MM.1S (cell line): ENCODE measurements around the gene TTC28.
"Not testable (repeated sequence)": the region's sequence is repeated elsewhere in the genome, so short reads cannot be mapped to it uniquely, and the experiment has no call there.

ENCODE experiments used
- EZH2 ChIP-seq: fragments of 300-600 bp; sonication (generic); optimal IDR thresholded peaks from 2 replicates; pipeline ENCODE3; 2017; ENCODE audit warnings: low read depth, mild to moderate bottlenecking, antibody characterized with exemption, low read length, mixed read lengths
- EZH2phosphoT487 ChIP-seq: fragments of 300-600 bp; sonication (generic); IDR thresholded peaks from 2 replicates; pipeline ENCODE4 v1.6.1; 2018; ENCODE audit warnings: antibody characterized with exemption, low read length
- TF ChIP-seq, protein P1 (sequence below): fragments of 300-600 bp; sonication (generic); IDR thresholded peaks from 2 replicates; pipeline ENCODE4 v1.5.1; 2016; ENCODE audit warnings: antibody characterized with exemption, low read length, mixed read lengths

DNA sequence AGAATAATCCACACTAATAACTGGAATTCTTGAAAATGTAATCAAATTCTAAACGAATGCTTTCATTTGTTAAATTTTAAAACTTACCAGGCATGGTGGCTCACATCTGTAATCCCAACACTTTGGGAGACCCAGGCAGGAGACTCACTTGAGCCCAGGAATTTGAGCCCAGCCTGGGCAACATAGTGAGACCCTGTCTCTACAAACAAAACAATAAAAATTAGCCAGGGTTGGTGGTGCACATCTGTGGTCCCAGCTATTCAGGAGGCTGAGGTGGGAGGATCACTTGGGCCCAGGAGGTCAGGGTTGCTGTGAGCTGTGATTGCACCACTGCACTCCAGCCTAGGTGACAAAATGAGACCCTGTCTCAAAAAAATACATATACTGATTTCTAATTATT is 212.6 kb downstream of the TTC28 start:
- TF ChIP-seq, protein P1, sequence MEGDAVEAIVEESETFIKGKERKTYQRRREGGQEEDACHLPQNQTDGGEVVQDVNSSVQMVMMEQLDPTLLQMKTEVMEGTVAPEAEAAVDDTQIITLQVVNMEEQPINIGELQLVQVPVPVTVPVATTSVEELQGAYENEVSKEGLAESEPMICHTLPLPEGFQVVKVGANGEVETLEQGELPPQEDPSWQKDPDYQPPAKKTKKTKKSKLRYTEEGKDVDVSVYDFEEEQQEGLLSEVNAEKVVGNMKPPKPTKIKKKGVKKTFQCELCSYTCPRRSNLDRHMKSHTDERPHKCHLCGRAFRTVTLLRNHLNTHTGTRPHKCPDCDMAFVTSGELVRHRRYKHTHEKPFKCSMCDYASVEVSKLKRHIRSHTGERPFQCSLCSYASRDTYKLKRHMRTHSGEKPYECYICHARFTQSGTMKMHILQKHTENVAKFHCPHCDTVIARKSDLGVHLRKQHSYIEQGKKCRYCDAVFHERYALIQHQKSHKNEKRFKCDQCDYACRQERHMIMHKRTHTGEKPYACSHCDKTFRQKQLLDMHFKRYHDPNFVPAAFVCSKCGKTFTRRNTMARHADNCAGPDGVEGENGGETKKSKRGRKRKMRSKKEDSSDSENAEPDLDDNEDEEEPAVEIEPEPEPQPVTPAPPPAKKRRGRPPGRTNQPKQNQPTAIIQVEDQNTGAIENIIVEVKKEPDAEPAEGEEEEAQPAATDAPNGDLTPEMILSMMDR: not testable (repeated sequence)
- TF ChIP-seq EZH2, EZH2phosphoT487: not testable (repeated sequence)
